ENCODE results near the gene GALR1. TPM values are rescaled to one million over a fixed set of nuclear protein-coding genes. Genes with fewer than 3 reads are reported as not detected.

The GALR1 gene
- not detected in 2 replicates for total RNA-seq

GRCh38 chr18:77249569-77250500 lies at the start of gene GALR1:
Gene GALR1 (plus strand): TSS chr18:77249848. CDS start chr18:77250549, 701 bp downstream.

Other genes with a start within 250 kb of the GALR1 start
- 5.5 and 6.9 TPM in 2 replicates for gene MBP, start 117.1 kb upstream of the GALR1 start, total RNA-seq

Measured in dermis lymphatic vessel endothelial cell (primary cell).